ENCODE measurements around the gene PRDM2.

DNA sequence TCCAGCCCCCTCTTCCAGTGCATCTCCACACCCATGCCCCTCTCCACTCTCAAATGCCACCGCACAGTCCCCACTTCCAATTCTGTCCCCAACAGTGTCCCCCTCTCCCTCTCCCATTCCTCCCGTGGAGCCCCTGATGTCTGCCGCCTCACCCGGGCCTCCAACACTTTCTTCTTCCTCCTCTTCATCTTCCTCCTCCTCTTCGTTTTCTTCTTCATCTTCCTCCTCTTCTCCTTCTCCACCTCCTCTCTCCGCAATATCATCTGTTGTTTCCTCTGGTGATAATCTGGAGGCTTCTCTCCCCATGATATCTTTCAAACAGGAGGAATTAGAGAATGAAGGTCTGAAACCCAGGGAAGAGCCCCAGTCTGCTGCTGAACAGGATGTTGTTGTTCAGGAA is 80.8 kb downstream of the PRDM2 start:
- no peak for TF ChIP-seq CTCF (IDR thresholded peaks at IDR 0.05; ENCODE audit: low read length)
- TF ChIP-seq EZH2phosphoT487 (IDR thresholded peaks at IDR 0.05; ENCODE audit: low read length) = no peak
- TF ChIP-seq EZH2 (optimal IDR thresholded peaks at IDR 0.05; ENCODE audit: low read depth, low read length) = no peak
